B cell (primary cell): ENCODE measurements around the gene BRD4. TPM values are rescaled to one million over a fixed set of nuclear protein-coding genes. Genes with fewer than 3 reads are reported as not detected.

Experiments
- ATAC-seq: fragments of 200-7000 bp; cut with Tn5 transposase; one replicate; pipeline ENCODE4 v1.10.0; 2021; ENCODE audit warnings: low read depth, mild to moderate bottlenecking, moderate number of reproducible peaks, moderate library complexity
- CTCF ChIA-PET: fragments of 350-600 bp; sonication (Branson Sonifier 250); formaldehyde crosslinking; loops from one replicate; lab custom pipeline; 2021; ENCODE audit warnings: antibody characterized with exemption, inconsistent platforms; lab: Charles Lee
- POLR2A ChIA-PET: fragments of 350-600 bp; sonication (Branson Sonifier 250); formaldehyde crosslinking; loops from one replicate; lab custom pipeline; 2021; ENCODE audit warnings: antibody characterized with exemption; lab: Charles Lee
- DNase-seq: peaks from one replicate; pipeline ENCODE4 v3.0.0; 2013
- H2AFZ ChIP-seq: 2 replicates; pipeline ENCODE4 v1.6.1; 2012; ENCODE audit warnings: mild to moderate bottlenecking, low read depth, low read length; ENCODE audit not compliant: insufficient read depth, poor library complexity, severe bottlenecking
- H3K27ac ChIP-seq, 2 donors: 1 replicate in 1 of 2; 2 replicates in 1 of 2; pipeline ENCODE4 v1.5.1; 2012 to 2013; ENCODE audit warnings: low read length in 2 of 2, mild to moderate bottlenecking in 2 of 2, moderate library complexity in 1 of 2
- H3K27me3 ChIP-seq, 4 experiments: fragments of 200-600 bp in 1 of 4; sonication (generic) in 1 of 4; replicated peaks in 1 of 4; 1 replicate in 2 of 4; 2 replicates in 2 of 4; pipeline versions ENCODE4 v1.6.1 to v1.7.0; 2013 to 2016; ENCODE audit warnings: low read length in 3 of 4, mild to moderate bottlenecking in 2 of 4, mixed read lengths in 1 of 4, moderate library complexity in 1 of 4; ENCODE audit not compliant: insufficient read depth in 4 of 4, control insufficient read depth in 3 of 4; ENCODE audit errors: control extremely low read depth in 1 of 4
- H3K36me3 ChIP-seq, 2 experiments: replicated peaks in 1 of 2; 1 replicate in 1 of 2; 2 replicates in 1 of 2; pipeline versions ENCODE4 v1.6.1 to v1.7.1; 2013; ENCODE audit warnings: low read length in 1 of 2; ENCODE audit not compliant: insufficient read depth in 2 of 2, control insufficient read depth in 1 of 2; ENCODE audit errors: control extremely low read depth in 1 of 2, extremely low read depth in 1 of 2
- H3K4me1 ChIP-seq, 2 donors: fragments of 200-600 bp in 1 of 2; sonication (generic) in 1 of 2; 1 replicate in 1 of 2; 2 replicates in 1 of 2; pipeline versions ENCODE4 v1.5.1 to v1.6.1; 2013 to 2017; ENCODE audit warnings: low read length in 2 of 2; ENCODE audit not compliant: control insufficient read depth in 2 of 2, insufficient read depth in 2 of 2
- H3K4me2 ChIP-seq: replicated peaks from 2 replicates; pipeline ENCODE3; 2012; ENCODE audit warnings: mild to moderate bottlenecking, low read depth, low read length; ENCODE audit not compliant: poor library complexity, severe bottlenecking
- H3K4me3 ChIP-seq, 5 experiments: fragments of 200-600 bp in 1 of 5; sonication (generic) in 1 of 5; 1 replicate in 3 of 5; 2 replicates in 2 of 5; pipeline versions ENCODE4 v1.5.1 to v1.7.0; 2011 to 2016; ENCODE audit warnings: low read length in 4 of 5, mild to moderate bottlenecking in 4 of 5, low read depth in 2 of 5, control low read depth in 1 of 5, moderate library complexity in 1 of 5; ENCODE audit not compliant: insufficient read depth in 1 of 5; ENCODE audit errors: control extremely low read depth in 1 of 5, extremely low read depth in 1 of 5
- H3K79me2 ChIP-seq: fragments of 200-600 bp; sonication (generic); one replicate; pipeline ENCODE4 v1.6.0; 2016; ENCODE audit warnings: low read length; ENCODE audit not compliant: control insufficient read depth, insufficient read depth
- H3K9ac ChIP-seq: fragments of 200-600 bp; sonication (generic); 2 replicates; pipeline ENCODE4 v1.6.1; 2017; ENCODE audit warnings: mild to moderate bottlenecking, low read length, moderate library complexity
- H3K9me3 ChIP-seq, 3 donors: one replicate each; pipeline versions ENCODE4 v1.6.1 to v1.7.1; 2013; ENCODE audit warnings: low read length in 2 of 3; ENCODE audit not compliant: control insufficient read depth in 2 of 3, insufficient read depth in 1 of 3; ENCODE audit errors: control extremely low read depth in 1 of 3
- H4K20me1 ChIP-seq: 2 replicates; pipeline ENCODE4 v1.6.0; 2012; ENCODE audit warnings: mild to moderate bottlenecking, low read length; ENCODE audit not compliant: insufficient read depth, control insufficient read depth, poor library complexity, severe bottlenecking
- H3K27ac Mint-ChIP-seq: one replicate; pipeline ENCODE4 v1.8.0; 2021; ENCODE audit warnings: mixed read lengths
- H3K27me3 Mint-ChIP-seq: one replicate; pipeline ENCODE4 v1.8.0; 2021; ENCODE audit warnings: mixed read lengths
- H3K4me1 Mint-ChIP-seq: one replicate; pipeline ENCODE4 v1.8.0; 2021; ENCODE audit warnings: mixed read lengths
- H3K4me3 Mint-ChIP-seq: one replicate; pipeline ENCODE4 v1.8.0; 2021; ENCODE audit warnings: mixed read lengths
- H3K9me3 Mint-ChIP-seq: one replicate; pipeline ENCODE4 v1.8.0; 2022; ENCODE audit warnings: mixed read lengths; ENCODE audit not compliant: insufficient read depth
- CTCF ChIP-seq: fragments of 200-600 bp; IDR thresholded peaks from one replicate; pipeline ENCODE4 v1.8.0; 2022; ENCODE audit warnings: antibody characterized with exemption, mild to moderate bottlenecking
- EZH2 ChIP-seq: IDR thresholded peaks from 2 replicates; pipeline ENCODE4 v1.6.1; 2012; ENCODE audit warnings: borderline replicate concordance, low read depth, mild to moderate bottlenecking, moderate library complexity, low read length; ENCODE audit not compliant: insufficient read depth, poor library complexity, severe bottlenecking
- WGBS: methylation state at CpG from one replicate; pipeline ENCODE4 v1.1.5; 2013; ENCODE audit warnings: missing lambda C conversion rate; ENCODE audit not compliant: insufficient coverage; 5-methylcytosine and 5-hydroxymethylcytosine counted together
- intact Hi-C: fragments of 100-400 bp; cut with micrococcal nuclease; formaldehyde crosslinking; loops from one replicate; pipeline ENCODE4 v1.10.0; 2022
- polyA plus RNA-seq: library from polyadenylated mRNA; depleted of rRNA; stranded (reverse); fragments of >200 nt; gene quantifications from 2 replicates; pipeline ENCODE4 v1.2.3, GENCODE V29; 2012
- total RNA-seq, 2 donors: library from RNA; stranded (reverse); fragments of 120-200 nt in 1 of 2; gene quantifications; 1 replicate in 1 of 2; 2 replicates in 1 of 2; pipeline versions ENCODE4 v1.2.3 to v1.2.4, GENCODE V29; 2013 to 2022

The BRD4 gene
- total and polyA plus RNA-seq, 2 donors (not counting 1 experiment from before 2014, with no cell fraction given), result 30.7 to 209 TPM

GRCh38 chr19:15191982-15192381 lies 140.4 kb downstream of the BRD4 start:
- H3K27me3 Mint-ChIP-seq, result peaks cover 32% of the 10 kb centered on the region
- DNase-seq, result no peak
- Histone ChIP-seq H3K4me2 (no peak overlapping the region), H3K9ac (no peak overlapping the region), H3K4me3 (no peak overlapping the region), H2AFZ (no peak overlapping the region), H3K9me3 (peaks cover 0 to 8% (median 0%) of the 10 kb centered on the region in 3 donors), H3K4me1 (peaks cover 14 to 16% of the 10 kb centered on the region in 2 donors), H3K36me3 (no peaks in the 10 kb centered on the region), H4K20me1 (no peaks in the 10 kb centered on the region), H3K27me3 (peaks cover 0 to 41% (median 11%) of the 10 kb centered on the region in 4 experiments), H3K79me2 (no peaks in the 10 kb centered on the region), H3K27ac (no peak overlapping the region)
- peaks cover 2% of the 10 kb centered on the region for H3K9me3 Mint-ChIP-seq
- peaks cover 15% of the 10 kb centered on the region for H3K4me1 Mint-ChIP-seq
- intact Hi-C loops, result no loop called here
- POLR2A ChIA-PET, result no interaction called here
- CTCF ChIA-PET, result no interaction called here
- WGBS, result 94% methylated on average over 18 of the region's 18 CpGs
- no peak overlapping the region for H3K4me3 Mint-ChIP-seq
- ATAC-seq, result no peak
- TF ChIP-seq CTCF (no peak), EZH2 (no peak)
- H3K27ac Mint-ChIP-seq, result no peak overlapping the region

- H3K27ac ChIP-seq, result no peak overlapping the region
- H3K4me3 Mint-ChIP-seq, result no peak overlapping the region
- peaks cover 10 to 13% of the 10 kb centered on the region in 2 donors for H3K4me1 ChIP-seq
- peaks cover 0 to 9% (median 0%) of the 10 kb centered on the region in 3 donors for H3K9me3 ChIP-seq
- H3K79me2 ChIP-seq, result no peaks in the 10 kb centered on the region
- H3K4me2 ChIP-seq, result no peak overlapping the region
- peaks cover 2% of the 10 kb centered on the region for H3K9me3 Mint-ChIP-seq
- intact Hi-C loops, result no loop called here
- POLR2A ChIA-PET, result no interaction called here
- DNase-seq (no peak), ATAC-seq (no peak)
- no peak overlapping the region for H2AFZ ChIP-seq
- H3K27me3 Mint-ChIP-seq, result peaks cover 28% of the 10 kb centered on the region
- TF ChIP-seq EZH2 (no peak), CTCF (no peak)
- no peak overlapping the region for H3K9ac ChIP-seq
- H3K27ac Mint-ChIP-seq, result no peak overlapping the region
- WGBS, result 95% methylated on average over 15 of the region's 18 CpGs
- no peaks in the 10 kb centered on the region for H4K20me1 ChIP-seq
- H3K27me3 ChIP-seq, result peaks cover 0 to 36% (median 7%) of the 10 kb centered on the region in 4 experiments
- CTCF ChIA-PET, result no interaction called here
- no peaks in the 10 kb centered on the region for H3K36me3 ChIP-seq
- peaks cover 12% of the 10 kb centered on the region for H3K4me1 Mint-ChIP-seq
- no peak overlapping the region for H3K4me3 ChIP-seq
These were observed 140.8 kb downstream of the BRD4 start for GRCh38 chr19:15191514-15191913.
